ENCODE measurements around the gene FGGY. TPM values are rescaled to one million over a fixed set of nuclear protein-coding genes. Genes with fewer than 3 reads are reported as not detected.

FGGY gene
- total RNA-seq, 1 donor from 2014 or later, result 18.2 TPM

DNA sequence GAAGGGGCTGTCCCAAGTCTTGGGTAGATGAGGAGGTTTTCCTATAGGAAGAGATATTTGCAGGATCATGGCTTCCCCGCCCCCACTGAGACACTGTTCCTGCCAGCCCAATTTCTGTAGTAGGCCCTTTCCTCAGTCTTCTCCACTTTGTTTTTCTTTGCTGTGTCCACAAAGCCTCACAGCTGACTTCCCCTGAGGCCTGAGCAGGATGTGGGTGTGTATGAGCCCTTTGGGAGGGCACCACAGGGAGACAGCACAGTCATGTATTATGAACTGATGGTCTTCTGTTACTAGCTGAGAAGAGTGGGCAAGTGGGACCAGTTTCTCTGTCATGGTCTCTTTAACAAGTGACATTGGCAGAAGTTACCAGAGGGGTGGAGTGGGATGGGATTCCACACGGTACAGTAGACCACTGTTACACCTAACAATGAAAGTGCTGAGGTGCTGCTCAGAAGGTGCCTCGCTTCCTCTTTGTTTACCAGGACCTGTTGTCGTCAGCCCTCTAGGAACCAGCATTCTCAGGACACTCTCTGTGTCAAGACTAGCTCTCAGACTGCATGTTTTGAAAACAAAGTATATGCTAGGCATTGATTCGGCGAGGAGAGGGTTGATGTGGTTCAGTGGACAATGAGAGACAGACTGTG lies 264.0 kb downstream of the FGGY start:
- Mint-ChIP-seq H3K27me3 (no peaks in the 10 kb centered on the region), H3K27ac (no peak overlapping the region)

DNA sequence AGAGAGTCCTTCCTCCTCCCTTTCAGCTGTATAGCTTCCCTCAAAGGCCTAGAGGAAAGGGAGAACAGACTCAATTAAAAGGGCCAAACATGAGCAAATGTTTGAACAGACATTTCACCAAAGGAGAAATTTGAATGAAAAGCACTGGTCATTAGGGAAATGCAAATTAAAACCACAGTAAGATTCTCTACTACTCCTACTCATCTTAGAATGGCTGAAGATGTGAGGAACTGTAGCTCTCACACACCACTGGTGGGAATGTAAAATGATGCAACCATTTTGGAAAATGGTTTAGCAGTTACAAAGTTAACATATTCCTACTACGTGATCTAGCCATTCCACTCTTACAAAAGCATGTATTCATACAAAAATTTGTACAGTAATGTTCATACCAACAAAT lies 264.9 kb downstream of the FGGY start:
- H3K27ac Mint-ChIP-seq, result no peak overlapping the region
- peaks cover 20% of the 10 kb centered on the region for H3K36me3 Mint-ChIP-seq (ENCODE audit: insufficient read depth)
- no peak for DNase-seq (ENCODE audit: low spot score, unreplicated experiment)
- TF ChIP-seq, protein P1, sequence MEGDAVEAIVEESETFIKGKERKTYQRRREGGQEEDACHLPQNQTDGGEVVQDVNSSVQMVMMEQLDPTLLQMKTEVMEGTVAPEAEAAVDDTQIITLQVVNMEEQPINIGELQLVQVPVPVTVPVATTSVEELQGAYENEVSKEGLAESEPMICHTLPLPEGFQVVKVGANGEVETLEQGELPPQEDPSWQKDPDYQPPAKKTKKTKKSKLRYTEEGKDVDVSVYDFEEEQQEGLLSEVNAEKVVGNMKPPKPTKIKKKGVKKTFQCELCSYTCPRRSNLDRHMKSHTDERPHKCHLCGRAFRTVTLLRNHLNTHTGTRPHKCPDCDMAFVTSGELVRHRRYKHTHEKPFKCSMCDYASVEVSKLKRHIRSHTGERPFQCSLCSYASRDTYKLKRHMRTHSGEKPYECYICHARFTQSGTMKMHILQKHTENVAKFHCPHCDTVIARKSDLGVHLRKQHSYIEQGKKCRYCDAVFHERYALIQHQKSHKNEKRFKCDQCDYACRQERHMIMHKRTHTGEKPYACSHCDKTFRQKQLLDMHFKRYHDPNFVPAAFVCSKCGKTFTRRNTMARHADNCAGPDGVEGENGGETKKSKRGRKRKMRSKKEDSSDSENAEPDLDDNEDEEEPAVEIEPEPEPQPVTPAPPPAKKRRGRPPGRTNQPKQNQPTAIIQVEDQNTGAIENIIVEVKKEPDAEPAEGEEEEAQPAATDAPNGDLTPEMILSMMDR (IDR thresholded peaks at IDR 0.05; ENCODE audit: unreplicated experiment), result no peak
- no peaks in the 10 kb centered on the region for H3K27me3 Mint-ChIP-seq
- H3K4me1 Mint-ChIP-seq (ENCODE audit: low read depth), result peaks cover 4% of the 10 kb centered on the region
- H3K9me3 Mint-ChIP-seq (ENCODE audit: low read depth), result peaks cover 25% of the 10 kb centered on the region
- H3K4me3 Mint-ChIP-seq (ENCODE audit: low read depth), result no peak overlapping the region

More for the DNA sequence above, 264.0 kb downstream of the FGGY start:
- no peak for DNase-seq (ENCODE audit: low spot score, unreplicated experiment)
- TF ChIP-seq, protein P1 (IDR thresholded peaks at IDR 0.05; ENCODE audit: unreplicated experiment), result no peak
- H3K36me3 Mint-ChIP-seq (ENCODE audit: insufficient read depth), result peaks cover 20% of the 10 kb centered on the region
- H3K4me1 Mint-ChIP-seq (ENCODE audit: low read depth), result peaks cover 11% of the 10 kb centered on the region
- no peak overlapping the region for H3K4me3 Mint-ChIP-seq (ENCODE audit: low read depth)
- peaks cover 25% of the 10 kb centered on the region for H3K9me3 Mint-ChIP-seq (ENCODE audit: low read depth)

GRCh38 chr1:59564192-59564891 lies 267.4 kb downstream of the FGGY start:
- TF ChIP-seq, protein P1 (IDR thresholded peaks at IDR 0.05; ENCODE audit: unreplicated experiment), result no peak
- Mint-ChIP-seq H3K9me3 (ENCODE audit: low read depth) (peaks cover 7% of the 10 kb centered on the region), H3K27me3 (no peaks in the 10 kb centered on the region), H3K36me3 (ENCODE audit: insufficient read depth) (peaks cover 5% of the 10 kb centered on the region), H3K4me3 (ENCODE audit: low read depth) (no peak overlapping the region), H3K27ac (no peak overlapping the region), H3K4me1 (ENCODE audit: low read depth) (no peaks in the 10 kb centered on the region)
- DNase-seq (ENCODE audit: low spot score, unreplicated experiment), result no peak

- TF ChIP-seq, protein P1 (IDR thresholded peaks at IDR 0.05; ENCODE audit: unreplicated experiment), result no peak
- no peak overlapping the region for H3K4me3 Mint-ChIP-seq (ENCODE audit: low read depth)
- H3K9me3 Mint-ChIP-seq (ENCODE audit: low read depth), result no peaks in the 10 kb centered on the region
- no peak overlapping the region for H3K27ac Mint-ChIP-seq
- no peaks in the 10 kb centered on the region for H3K4me1 Mint-ChIP-seq (ENCODE audit: low read depth)
- no peak for DNase-seq (ENCODE audit: low spot score, unreplicated experiment)
- H3K27me3 Mint-ChIP-seq, result no peaks in the 10 kb centered on the region
- H3K36me3 Mint-ChIP-seq (ENCODE audit: insufficient read depth), result peaks cover 2% of the 10 kb centered on the region
These were observed 268.9 kb downstream of the FGGY start for GRCh38 chr1:59565611-59566410.
